Stimulated activated CD8-positive, alpha-beta memory T cell treated with anti-CD3 and anti-CD28 coated beads, Interleukin-15, amount 100 ng/mL, for 1 hour (primary cell): ENCODE measurements around the gene RAB3GAP1.

ENCODE experiments used
- DNase-seq: peaks from one replicate; pipeline ENCODE4 v3.0.0-alpha.2; 2020; ENCODE audit warnings: low read depth

Gene RAB3GAP1

GRCh38 chr2:135164431-135164830, 112.3 kb downstream of the RAB3GAP1 start:
- DNase-seq = no peak

- DNase-seq = no peak
These were observed 115.2 kb downstream of the RAB3GAP1 start for GRCh38 chr2:135167273-135167672.

GRCh38 chr2:135168204-135168856, 116.2 kb downstream of the RAB3GAP1 start:
- DNase-seq = no peak

- DNase-seq = no peak
These were observed 118.0 kb downstream of the RAB3GAP1 start for GRCh38 chr2:135169900-135170753.

- DNase-seq = no peak
These were observed 122.1 kb downstream of the RAB3GAP1 start for GRCh38 chr2:135174049-135174809.

GRCh38 chr2:135174810-135175093, 122.7 kb downstream of the RAB3GAP1 start:
- DNase-seq = no peak

- no peak for DNase-seq
These were observed 123.1 kb downstream of the RAB3GAP1 start for GRCh38 chr2:135175177-135175576.

GRCh38 chr2:135179689-135180088, 127.6 kb downstream of the RAB3GAP1 start:
- DNase-seq = no peak

- no peak for DNase-seq
These were observed 130.1 kb downstream of the RAB3GAP1 start for GRCh38 chr2:135182190-135182589.

- no peak for DNase-seq
These were observed 130.5 kb downstream of the RAB3GAP1 start for GRCh38 chr2:135182601-135183000.

- DNase-seq = no peak
These were observed 131.7 kb downstream of the RAB3GAP1 start for GRCh38 chr2:135183822-135184221.

GRCh38 chr2:135186054-135186453, 134.0 kb downstream of the RAB3GAP1 start:
- DNase-seq = no peak

GRCh38 chr2:135187270-135187669, 135.2 kb downstream of the RAB3GAP1 start:
- DNase-seq = no peak

GRCh38 chr2:135189148-135189547, 137.1 kb downstream of the RAB3GAP1 start:
- DNase-seq = no peak

GRCh38 chr2:135190799-135191198, 138.7 kb downstream of the RAB3GAP1 start:
- no peak for DNase-seq

GRCh38 chr2:135198481-135198880, 146.4 kb downstream of the RAB3GAP1 start:
- no peak for DNase-seq

GRCh38 chr2:135202751-135203150, 150.7 kb downstream of the RAB3GAP1 start:
- no peak for DNase-seq

GRCh38 chr2:135203944-135204343, 151.9 kb downstream of the RAB3GAP1 start:
- DNase-seq = no peak

- DNase-seq = no peak
These were observed 155.9 kb downstream of the RAB3GAP1 start for GRCh38 chr2:135208016-135208415.

- no peak for DNase-seq
These were observed 160.7 kb downstream of the RAB3GAP1 start for GRCh38 chr2:135212757-135213156.

- DNase-seq = no peak
These were observed 166.3 kb downstream of the RAB3GAP1 start for GRCh38 chr2:135218426-135218825.

GRCh38 chr2:135219226-135219625, 167.1 kb downstream of the RAB3GAP1 start:
- DNase-seq = no peak
